GM18508 (cell line): ENCODE measurements around the gene USP22.

Experiments
- ATAC-seq: cut with Tn5 transposase; IDR thresholded peaks from one replicate; pipeline ENCODE4 v1.9.1; 2021; ENCODE audit warnings: moderate number of reproducible peaks; ENCODE audit not compliant: insufficient read depth, unreplicated experiment

USP22 gene

DNA sequence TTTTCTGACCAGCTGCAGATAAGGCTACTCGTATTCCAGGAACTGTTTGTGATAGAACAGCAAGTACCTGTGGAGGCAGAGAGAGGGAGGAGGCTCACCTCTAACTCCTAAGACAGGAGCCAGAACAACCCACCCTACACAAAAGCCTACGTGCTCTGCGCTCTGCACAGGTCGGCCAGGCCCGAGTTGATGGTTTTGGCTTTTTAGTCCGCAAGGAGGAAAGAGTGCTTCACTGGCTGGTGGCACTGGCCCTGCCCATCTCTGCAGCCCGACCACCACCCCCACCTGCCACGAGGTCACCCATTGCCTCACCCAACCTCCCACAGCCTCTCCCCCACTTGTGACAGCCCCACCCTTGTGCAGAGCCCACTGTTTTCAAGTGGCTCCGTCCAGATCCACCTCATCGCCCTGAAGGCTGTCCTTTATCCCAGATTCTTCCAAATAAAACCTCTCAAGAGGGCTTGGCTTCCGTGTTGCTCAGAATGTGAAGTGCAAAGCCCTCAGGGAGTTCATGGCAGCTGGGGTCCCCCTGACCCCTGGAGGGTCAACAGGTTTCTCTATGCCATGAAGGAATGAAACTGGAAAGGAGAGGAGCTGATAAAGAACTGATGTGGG, 39.7 kb downstream of the USP22 start:
- ATAC-seq = no peak

DNA sequence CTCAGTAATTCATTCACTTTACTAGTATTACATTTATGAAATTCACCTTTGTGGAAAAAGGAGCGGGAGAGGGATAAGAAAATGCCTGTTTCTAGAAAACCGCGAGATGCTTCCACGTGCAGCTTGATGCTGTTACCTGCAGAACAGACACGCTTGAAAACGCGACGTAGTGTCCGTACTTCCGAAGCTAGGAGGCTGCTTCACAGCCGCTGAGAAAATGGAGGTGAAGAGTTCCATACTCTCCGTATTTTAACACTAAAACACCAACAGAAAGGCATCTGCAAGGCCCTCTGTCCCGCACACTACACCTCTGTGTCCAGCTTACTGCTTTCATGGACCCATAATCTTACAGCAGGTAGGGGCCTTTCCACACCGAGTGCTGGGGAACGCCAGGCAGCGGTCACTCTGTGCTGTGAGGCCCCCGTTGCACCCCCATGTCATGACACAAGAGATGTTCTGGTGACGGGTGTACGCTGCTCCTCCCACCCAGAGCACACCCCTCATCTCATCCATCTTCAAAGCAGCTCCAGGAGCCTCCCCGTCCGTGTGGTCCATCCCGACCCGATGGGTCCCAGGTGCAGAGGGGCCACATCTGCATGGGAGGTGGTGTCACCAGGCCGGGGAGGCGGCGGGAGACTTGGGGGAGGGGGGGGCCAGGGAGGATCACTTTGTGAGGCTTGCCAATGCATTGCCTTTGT, 40.4 kb downstream of the USP22 start:
- ATAC-seq = no peak

DNA sequence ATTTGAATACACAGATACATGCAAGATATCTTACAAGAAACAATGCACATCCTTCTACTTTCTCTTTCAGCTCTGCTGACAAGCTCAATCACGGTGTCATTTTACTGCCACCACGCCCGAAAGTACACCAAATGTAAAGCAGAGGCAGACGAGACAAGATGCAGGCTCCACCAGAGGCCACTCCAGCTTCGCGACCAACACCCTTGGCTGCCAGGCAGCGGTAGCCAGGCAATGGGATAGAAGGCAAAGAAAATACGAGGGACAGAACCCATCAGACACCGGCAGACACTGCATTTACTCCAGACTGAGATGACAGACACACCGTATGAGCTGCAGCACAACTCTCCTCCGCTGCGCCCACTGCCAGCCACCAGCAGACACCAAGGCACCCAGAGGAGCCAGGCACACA, 41.0 kb downstream of the USP22 start:
- ATAC-seq = no peak

DNA sequence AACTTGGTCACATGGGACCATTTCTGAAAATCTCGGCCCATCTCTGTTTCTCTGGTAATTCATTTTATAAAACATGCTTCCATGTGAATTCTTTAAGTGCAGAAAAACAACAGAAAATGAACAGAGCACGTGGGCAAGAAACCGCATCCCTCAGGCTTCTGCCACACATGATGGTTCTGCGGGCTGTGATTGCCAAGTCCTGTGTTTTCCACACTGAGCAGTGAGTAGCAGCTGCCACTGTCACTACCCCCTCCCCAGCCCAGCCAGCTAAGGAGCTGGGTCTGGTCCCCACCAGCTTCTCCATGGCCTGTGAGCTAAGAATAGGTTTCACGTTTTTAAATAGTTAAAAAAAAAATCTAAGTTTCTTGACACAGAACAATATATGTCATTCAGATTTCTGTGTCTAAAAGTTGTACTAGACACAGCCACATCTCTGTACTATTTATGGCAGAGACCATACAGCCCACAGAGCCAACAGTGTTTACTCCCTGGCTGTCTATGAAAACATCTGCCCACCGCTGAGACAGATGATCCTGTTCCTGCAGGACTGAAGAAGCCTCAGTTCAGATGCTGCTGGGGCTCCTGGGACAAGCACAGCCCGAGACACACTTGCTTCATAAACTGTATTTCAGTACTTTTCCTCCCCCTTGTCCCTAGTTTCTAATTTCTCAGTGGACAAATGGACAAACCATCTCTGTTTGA, 41.5 kb downstream of the USP22 start:
- ATAC-seq = no peak

DNA sequence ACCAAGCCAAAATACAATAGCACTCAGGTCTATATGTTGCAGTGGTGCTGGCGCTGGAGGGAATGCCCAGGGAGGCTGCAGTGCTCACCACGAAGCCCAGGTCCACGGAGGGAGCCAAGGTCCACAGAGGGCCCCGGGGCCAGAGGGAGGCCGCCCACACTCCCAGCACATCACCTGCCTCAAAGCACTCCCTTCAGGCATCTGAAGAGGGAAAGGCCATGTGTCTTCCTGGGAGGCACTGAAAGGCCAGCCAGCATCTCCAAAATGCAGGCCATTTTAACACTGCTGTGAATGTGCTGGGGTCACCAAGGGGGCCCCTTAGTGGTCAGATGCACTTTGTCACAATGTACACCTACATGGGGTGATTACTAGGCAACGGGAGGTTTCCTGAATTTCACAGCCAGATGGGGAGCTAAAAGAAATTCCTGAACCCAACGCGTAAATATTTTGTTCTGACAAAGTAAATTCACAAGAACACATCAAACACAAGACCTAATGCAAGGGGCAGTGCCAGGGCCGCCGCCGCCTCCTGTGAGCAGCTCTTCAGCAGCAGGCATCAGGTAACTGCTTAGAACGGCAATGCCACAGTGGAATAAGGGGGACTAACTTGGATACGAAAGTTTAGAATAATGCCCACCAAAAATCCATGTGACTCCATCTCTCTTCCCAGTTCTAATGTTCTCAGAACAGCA, 42.8 kb downstream of the USP22 start:
- no peak for ATAC-seq

DNA sequence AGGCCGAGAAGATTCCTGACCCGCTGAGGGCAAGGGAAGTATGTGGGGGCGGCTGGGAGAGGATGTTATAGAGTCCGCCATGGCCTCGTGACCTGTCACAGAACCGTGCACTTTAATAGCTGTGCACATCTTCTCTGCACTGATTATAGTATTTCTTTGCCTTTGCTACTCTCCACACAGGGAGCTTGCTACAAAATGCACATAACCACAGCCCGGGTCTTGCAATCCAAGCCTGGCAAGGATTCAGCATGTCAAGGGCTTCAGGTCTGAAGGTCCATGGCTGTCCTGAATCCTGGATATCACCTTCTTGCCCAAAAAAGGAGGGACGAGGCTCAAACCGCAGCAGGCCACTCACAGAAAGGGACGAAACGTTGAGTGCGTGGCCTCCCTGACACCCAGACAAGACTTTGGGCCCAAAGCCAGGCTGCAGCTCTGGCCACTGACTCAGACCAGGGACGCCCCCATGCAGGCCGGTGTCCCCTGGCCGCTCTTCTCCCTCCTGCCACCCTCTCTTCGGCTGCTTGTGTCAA, 43.7 kb downstream of the USP22 start:
- ATAC-seq = no peak

DNA sequence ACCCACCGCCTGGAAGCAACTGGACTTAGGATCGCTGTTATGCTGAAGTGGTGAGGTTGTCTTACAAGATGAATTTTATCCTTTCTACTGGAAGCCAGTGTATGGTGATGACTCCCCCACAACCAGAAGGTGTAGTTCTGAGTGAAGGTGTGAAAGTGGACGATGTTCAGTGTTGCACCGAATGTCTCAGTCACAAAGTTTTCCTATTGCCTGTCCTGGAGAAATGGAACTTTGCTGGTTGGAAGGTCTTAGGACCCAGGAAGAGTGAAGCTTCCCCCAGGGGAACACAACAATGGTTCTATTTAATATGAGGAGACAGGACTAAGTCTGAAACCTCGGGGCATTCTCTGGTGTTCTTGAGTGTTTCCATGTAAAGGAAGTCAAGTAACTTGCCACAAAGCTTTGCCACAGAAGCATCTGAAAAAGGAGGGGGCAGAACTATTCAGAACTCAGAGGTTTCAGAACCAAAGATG, 44.2 kb downstream of the USP22 start:
- ATAC-seq = no peak

DNA sequence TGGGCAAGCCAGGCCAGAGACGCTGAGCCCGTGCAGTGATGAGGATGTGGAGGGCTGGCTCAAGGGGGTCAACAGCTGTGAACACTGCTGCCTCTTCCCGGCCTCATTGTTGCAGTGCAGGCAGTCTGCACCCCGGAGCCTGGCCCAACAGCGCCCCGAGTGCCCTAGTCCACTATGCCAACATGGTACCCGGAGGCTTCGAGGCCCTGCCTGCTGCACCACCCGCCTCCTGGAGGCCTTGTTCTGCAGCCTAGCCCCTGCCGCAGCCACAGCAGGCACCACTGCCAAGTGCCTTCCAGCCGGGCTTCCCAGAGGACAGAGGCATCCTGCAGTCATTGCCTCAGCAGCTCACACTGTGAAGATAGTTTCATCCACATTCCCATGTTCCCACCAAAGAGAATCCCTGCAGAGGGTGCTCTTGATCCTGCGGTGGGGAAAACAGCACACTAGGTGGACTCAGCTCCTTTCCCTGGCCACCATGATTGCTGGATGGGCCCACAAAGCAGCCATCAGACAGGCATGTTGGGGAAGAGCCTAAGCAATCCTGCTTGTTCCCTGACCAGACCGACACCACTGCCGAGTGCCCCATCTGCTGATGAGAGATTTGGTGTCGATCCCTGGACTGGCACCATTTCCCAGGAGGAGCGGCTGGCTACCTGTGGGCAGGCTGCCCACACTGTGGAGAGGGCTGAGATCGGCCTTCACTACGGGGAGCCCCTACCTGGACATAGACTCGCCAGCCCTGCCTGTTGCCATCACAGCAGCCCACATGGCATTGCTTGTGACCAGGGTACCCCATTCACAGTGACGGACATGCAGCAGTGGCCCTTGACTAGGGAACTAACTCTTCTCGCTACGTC, 44.9 kb downstream of the USP22 start:
- no peak for ATAC-seq

DNA sequence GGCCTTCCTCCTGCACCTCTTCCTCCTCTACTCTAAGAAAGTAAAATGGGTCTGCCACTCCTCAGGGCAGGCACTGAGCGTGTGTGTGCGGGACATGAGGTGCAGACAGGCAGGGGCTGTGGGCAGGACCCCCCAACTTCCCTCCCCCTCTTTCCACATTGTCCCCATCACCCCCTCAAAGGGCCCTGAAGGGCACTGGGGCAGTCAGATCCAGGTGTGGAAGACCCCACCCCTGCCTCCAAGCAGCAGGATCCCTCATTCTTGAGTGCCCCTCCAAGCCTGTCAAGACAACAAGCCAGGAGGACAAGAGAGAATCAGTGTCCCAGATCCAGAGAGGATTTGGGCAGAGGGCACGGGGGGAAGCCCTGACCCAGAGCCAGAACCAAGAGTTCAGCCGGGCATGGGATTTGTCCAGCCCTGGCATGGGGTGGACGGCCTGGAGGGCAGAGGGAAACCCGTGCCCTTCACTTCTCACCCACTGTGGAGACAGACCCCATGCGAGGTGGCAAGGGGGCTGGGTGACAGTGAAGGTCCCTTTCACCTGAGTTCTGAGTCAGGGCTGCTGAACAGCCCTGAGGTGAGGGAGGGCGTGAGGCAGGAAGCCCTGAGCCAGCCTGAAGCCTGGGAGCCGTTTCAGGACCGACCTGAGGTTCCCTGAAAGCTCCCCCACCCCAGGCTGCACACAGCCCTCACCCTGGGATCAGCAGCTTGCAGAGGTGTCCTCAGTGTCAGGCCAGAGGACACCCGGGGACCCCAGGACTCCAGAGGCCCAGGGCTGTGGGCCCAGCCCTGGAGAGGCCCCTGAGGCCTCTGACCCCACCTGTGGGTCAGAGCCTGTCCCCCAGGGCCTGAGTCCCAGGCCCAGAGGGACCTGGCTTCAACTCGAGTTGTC, 45.8 kb downstream of the USP22 start:
- ATAC-seq = no peak

DNA sequence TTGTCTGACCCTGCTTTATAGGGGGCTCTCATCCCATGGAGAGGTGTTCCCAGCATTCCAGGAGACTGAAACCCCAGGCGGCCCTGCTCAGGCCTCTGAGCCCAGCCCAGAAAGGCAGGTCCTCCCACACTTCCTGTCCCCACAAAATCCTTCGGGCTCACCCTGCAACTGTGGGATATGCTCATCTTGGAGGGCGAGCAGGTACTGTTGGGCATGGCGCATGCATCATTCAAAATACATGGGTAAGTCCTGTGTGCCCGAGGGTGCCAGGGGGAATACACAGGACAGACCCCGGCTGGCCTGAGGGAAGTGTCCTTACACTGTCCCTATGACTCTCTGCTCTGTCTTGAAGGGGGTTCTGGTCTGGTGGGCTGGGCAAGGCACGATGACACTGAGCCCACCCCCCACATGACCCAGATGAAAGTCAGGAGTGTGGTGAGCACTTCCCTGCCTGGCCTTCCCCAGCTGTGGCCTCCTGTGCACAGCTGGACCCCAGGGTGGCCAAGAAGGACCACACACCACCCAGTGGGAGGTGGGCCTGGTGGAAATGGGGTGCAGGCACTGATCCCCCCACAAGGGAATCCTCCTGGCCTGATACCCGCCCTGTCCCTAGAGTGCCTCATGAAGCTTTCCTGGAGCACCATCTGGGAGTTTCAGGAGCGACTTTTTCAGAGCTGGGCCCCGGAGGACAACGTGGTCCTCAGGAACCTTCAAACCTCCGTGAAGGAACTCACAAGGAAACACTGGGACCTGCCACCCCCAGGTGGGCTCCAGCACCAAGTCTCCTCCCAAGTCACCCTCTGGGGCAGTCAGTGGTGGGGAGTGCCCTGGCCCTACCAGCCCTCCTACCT, 46.7 kb downstream of the USP22 start:
- no peak for ATAC-seq

DNA sequence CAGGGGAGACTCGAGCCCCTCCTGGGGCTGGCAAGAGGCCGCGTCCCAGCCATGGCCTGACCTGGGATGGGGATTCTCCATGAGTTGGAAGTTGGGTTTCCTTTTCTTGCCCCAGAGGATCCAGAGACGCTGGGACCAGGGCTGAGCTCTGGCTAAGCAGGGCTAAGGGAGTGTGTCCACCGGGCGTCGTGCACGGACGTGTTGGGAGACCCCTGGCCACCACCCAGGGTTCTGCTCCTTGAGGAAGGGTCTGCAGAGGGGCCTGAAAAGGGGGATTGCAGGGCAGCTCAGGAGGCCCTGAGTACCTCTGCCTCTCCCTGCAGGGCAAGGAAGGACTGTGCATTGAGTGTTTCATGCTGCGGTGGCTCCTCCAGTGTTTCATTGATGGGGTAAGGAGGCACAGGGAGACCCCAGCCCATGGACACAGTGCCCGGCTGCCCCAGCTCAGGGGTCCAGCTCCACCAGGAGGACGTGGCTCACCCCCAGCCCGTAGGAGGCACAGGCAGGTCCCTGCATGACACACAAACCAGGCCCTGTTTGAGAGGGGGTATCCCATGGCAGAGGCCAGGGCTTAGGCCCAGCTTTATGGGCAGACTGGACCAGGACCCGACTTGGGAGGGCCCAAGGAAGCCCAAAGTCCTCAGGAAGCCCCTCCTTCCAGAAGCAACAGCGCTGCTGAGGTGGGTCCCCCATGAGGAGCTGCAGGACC, 47.5 kb downstream of the USP22 start:
- ATAC-seq = no peak

DNA sequence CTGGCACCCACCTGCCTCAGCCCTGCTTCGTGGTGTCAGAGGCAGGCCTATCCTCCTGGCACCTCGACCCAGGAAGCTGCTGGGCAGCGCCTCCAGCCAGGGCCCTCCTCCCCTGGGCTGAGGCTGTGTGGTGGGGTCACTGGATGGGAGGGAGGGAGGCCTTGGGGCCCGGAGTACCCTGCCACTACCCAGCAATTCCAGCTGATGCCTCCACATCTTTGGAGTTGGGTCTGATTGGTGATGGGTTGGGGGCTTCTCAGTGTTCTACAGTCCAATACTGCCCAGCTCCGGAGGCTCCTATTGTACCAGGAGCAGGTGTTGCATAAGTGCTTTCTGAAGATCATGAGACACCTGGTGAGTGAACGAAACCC, 48.0 kb downstream of the USP22 start:
- no peak for ATAC-seq

DNA sequence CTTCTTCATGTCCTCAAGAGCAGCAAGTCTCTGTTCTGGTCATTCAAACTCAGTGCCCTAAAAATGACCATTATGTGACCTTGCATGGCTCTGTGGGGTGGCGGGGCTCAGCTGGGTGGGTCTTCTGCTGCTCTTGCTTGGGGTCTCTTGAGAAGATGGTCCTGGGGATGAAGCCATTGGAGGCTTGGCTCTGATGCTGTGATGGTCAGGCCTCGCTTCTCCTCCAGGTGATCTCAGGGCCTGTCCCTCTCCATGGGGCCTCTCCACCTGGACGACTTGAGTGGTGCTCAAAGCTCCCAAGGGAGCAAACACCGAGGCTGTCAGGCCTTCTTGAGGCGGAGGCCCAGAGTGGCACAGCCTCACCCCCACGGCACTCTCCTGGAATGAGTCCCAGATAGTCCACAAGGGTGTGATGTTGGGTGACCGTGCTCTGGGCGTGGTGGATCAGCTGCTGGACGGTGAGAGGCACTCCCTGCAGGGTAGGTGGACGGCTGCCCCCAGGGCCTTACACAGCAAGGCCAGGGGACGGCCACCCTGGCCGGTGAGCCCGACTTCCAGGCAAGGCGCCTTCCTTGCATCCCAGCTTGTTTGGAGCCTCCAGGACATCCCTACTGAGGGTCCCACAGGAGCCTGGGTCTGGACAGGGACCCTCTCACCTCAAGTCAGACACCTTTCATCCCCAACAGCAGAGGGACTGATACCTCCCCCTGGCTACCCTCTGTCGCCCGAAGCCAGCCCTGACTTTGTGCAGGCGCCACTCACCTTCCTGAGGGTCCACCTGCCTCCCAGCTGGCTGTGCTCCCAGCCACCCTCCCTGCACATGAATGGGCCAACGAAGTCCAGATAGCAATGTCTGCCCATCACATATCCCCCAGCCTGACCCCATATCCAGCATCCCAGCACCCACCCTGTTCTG, 48.7 kb downstream of the USP22 start:
- no peak for ATAC-seq

DNA sequence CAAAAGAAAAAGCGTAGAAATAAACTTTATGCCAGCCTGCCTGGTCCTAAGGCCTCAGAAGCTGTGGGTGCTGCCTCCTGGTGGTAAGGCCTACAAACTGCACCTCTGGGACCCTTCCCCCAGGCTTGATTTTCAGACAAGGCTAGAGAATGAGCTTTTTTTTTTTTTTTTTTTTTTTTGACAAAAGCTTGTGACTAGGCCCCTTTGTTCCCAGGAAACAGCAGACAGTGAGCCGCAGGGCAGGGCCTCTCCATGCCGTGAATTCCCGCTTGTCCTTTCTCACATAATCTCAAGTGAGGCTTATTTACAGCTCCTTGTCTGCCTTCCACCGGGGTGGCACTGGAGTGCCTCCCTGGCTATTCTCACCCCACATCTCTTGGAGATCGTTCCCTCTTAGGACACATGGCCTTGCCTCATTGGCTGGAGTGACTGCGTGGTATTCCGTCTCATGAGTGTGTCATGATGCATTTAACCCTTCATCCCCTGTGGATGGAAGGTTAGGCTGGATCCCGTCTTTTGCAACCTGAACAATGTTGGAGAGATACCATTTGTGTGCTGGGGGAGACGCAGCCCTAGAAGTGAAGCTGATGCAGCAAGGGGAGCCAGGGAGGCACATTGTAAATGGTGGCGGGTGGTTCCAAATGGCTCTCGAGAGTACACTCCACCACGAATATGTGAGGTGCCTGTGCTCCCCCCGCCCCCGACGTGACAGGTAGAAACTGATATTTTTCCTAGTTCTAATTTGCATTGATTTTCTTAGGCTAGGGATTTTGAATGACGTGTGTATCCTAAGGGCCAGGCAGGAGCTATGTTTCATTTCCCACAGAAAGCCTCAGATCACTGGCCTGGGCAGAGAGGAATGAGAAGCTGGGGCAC, 49.6 kb downstream of the USP22 start:
- no peak for ATAC-seq

DNA sequence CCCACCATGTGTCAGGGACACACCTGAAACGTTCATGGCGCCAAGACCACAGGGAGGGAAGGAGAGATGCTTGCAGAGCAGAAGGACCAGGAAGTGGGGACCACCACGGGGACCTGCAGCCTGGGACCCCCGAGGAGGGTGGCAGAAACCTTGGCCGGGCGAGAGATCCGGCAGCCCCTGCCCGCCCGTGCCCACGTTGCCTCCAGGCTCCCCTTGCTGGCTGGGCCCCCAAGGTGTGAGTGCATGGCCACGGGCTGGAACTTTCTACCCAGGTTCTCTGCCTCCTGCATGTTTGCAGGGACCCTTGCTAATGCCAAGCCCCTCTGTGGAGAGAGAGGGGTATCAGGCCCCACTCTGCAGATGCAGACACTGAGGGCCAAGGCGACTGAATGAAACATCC, 50.4 kb downstream of the USP22 start:
- no peak for ATAC-seq
